ENCODE results near the gene CFAP77. TPM values are rescaled to one million over a fixed set of nuclear protein-coding genes. Genes with fewer than 3 reads are reported as not detected.

The CFAP77 gene
- total and polyA plus RNA-seq, 10 of the 15 experiments (the other 5 are each of a cell fraction or from before 2014, with no cell fraction given): 0.33 TPM; not detected in 9

DNA sequence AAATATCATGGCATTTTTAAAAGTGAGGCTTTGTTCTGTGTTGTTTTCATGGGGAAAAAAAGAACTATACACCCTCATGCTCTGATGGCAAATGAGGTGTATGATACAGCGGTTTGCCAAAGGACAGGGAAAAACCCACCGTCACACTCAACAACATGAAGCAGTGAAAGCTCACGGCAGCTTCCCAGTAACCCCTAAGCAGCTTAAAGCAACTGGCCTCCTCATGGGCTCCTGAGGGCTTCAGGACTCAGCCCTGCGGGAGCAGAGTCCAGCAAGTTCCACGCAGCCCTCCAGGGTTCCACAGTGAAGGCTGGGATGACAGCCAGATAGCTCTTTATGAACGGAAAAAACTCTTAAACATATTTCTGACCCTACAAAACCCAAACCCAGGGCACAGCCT is 185.3 kb downstream of the CFAP77 start:
- no peaks in the 10 kb centered on the region for H3K79me2 ChIP-seq (ENCODE audit: control insufficient read depth, insufficient read depth, low read length)
- WGBS (ENCODE audit: insufficient coverage, insufficient replicate concordance, low lambda C conversion rate, missing lambda C conversion rate): 93% methylated on average over 6 of the region's 6 CpGs
- ATAC-seq (no peak), FAIRE-seq (no peak), DNase-seq (ENCODE audit: low read depth, low spot score) (no peak)
- H4K20me1 ChIP-seq (ENCODE audit: control insufficient read depth, insufficient read depth): no peaks in the 10 kb centered on the region
- no peak overlapping the region for H3K4me3 ChIP-seq
- no peaks in the 10 kb centered on the region for H3K9me3 ChIP-seq (replicated peaks; ENCODE audit: control insufficient read depth, insufficient read depth, low read length)
- no peak overlapping the region for H2AFZ ChIP-seq (ENCODE audit: control insufficient read depth, low read depth, low read length)
- RAD21 ChIA-PET (ENCODE audit: unreplicated experiment): no interaction called here
- H3K4me2 ChIP-seq (ENCODE audit: control insufficient read depth, insufficient read depth): no peak overlapping the region
- H3K27ac ChIP-seq (ENCODE audit: control insufficient read depth, insufficient read depth): no peak overlapping the region
- no peak for TF ChIP-seq TCF7 (IDR thresholded peaks at IDR 0.05; ENCODE audit: borderline replicate concordance)
- TF ChIP-seq MEF2B (IDR thresholded peaks at IDR 0.05; ENCODE audit: partially characterized antibody, poor library complexity, severe bottlenecking): no peak
- TF ChIP-seq MYB (IDR thresholded peaks at IDR 0.05; ENCODE audit: borderline replicate concordance, low read depth, low read length): no peak
- TF ChIP-seq, protein P1, sequence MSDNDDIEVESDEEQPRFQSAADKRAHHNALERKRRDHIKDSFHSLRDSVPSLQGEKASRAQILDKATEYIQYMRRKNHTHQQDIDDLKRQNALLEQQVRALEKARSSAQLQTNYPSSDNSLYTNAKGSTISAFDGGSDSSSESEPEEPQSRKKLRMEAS (IDR thresholded peaks at IDR 0.05; ENCODE audit: low read depth, low read length): no peak
- TF ChIP-seq MXI1 (IDR thresholded peaks at IDR 0.05; ENCODE audit: low read depth, low read length): no peak
- TF ChIP-seq, protein P2, sequence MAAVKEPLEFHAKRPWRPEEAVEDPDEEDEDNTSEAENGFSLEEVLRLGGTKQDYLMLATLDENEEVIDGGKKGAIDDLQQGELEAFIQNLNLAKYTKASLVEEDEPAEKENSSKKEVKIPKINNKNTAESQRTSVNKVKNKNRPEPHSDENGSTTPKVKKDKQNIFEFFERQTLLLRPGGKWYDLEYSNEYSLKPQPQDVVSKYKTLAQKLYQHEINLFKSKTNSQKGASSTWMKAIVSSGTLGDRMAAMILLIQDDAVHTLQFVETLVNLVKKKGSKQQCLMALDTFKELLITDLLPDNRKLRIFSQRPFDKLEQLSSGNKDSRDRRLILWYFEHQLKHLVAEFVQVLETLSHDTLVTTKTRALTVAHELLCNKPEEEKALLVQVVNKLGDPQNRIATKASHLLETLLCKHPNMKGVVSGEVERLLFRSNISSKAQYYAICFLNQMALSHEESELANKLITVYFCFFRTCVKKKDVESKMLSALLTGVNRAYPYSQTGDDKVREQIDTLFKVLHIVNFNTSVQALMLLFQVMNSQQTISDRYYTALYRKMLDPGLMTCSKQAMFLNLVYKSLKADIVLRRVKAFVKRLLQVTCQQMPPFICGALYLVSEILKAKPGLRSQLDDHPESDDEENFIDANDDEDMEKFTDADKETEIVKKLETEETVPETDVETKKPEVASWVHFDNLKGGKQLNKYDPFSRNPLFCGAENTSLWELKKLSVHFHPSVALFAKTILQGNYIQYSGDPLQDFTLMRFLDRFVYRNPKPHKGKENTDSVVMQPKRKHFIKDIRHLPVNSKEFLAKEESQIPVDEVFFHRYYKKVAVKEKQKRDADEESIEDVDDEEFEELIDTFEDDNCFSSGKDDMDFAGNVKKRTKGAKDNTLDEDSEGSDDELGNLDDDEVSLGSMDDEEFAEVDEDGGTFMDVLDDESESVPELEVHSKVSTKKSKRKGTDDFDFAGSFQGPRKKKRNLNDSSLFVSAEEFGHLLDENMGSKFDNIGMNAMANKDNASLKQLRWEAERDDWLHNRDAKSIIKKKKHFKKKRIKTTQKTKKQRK (IDR thresholded peaks at IDR 0.05; ENCODE audit: low read depth, low read length): no peak
- no peak for TF ChIP-seq POU2F2 (IDR thresholded peaks at IDR 0.05; ENCODE audit: borderline replicate concordance, low read depth, low read length)
- no peak for TF ChIP-seq BMI1 (IDR thresholded peaks at IDR 0.05; ENCODE audit: borderline replicate concordance)
- TF ChIP-seq RBBP5 (conservative IDR thresholded peaks at IDR 0.05): no peak
- no peak for TF ChIP-seq ZNF217 (IDR thresholded peaks at IDR 0.05)
- TF ChIP-seq SMAD1 (IDR thresholded peaks at IDR 0.05; ENCODE audit: low read depth, partially characterized antibody): no peak
- TF ChIP-seq CHD4 (IDR thresholded peaks at IDR 0.05): no peak
- no peak for TF ChIP-seq FOXM1 (IDR thresholded peaks at IDR 0.05; ENCODE audit: low read depth, low read length)
- TF ChIP-seq CREM (IDR thresholded peaks at IDR 0.05; ENCODE audit: low read depth): no peak
- no peak for TF ChIP-seq CBX5 (IDR thresholded peaks at IDR 0.05; ENCODE audit: low read depth)
- no peak for TF ChIP-seq TCF3 (IDR thresholded peaks at IDR 0.05; ENCODE audit: borderline replicate concordance, insufficient read depth, low read depth, low read length)
- TF ChIP-seq, protein P3, sequence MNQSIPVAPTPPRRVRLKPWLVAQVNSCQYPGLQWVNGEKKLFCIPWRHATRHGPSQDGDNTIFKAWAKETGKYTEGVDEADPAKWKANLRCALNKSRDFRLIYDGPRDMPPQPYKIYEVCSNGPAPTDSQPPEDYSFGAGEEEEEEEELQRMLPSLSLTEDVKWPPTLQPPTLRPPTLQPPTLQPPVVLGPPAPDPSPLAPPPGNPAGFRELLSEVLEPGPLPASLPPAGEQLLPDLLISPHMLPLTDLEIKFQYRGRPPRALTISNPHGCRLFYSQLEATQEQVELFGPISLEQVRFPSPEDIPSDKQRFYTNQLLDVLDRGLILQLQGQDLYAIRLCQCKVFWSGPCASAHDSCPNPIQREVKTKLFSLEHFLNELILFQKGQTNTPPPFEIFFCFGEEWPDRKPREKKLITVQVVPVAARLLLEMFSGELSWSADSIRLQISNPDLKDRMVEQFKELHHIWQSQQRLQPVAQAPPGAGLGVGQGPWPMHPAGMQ (IDR thresholded peaks at IDR 0.05; ENCODE audit: borderline replicate concordance): no peak
- TF ChIP-seq STAT3 (IDR thresholded peaks at IDR 0.05; ENCODE audit: low read depth, low read length): no peak
- SMC1A ChIA-PET (ENCODE audit: uncharacterized antibody, unreplicated experiment): no interaction called here
- in situ Hi-C loops (cut with MboI): no loop called here
- H3K27me3 ChIP-seq (replicated peaks in 1 of 2; ENCODE audit: control insufficient read depth in 2 of 2, insufficient read depth in 2 of 2, low read length in 1 of 2): no peaks in the 10 kb centered on the region; a peak in 1 of 4 replicates
- peaks cover 5 to 6% of the 10 kb centered on the region in 2 experiments for H3K36me3 ChIP-seq (ENCODE audit: control insufficient read depth in 2 of 2, insufficient read depth in 2 of 2, low read length in 1 of 2)
- BruUV-seq (replicated peaks): no TSS peak
- no peaks in the 10 kb centered on the region for H3K4me1 ChIP-seq (ENCODE audit: control insufficient read depth, insufficient read depth, low read length)
- no peak overlapping the region for H3K9ac ChIP-seq (ENCODE audit: control insufficient read depth, insufficient read depth, low read length)
- CTCF ChIA-PET: no interaction called here
- POLR2A ChIA-PET: no interaction called here
- intact Hi-C loops (cut with micrococcal nuclease; ENCODE audit: unreplicated experiment): no loop called here
